GM19397 (cell line): ENCODE measurements around the gene APEH.
A peak's percentile ranks its signal among the peaks of the same experiment; 100 is the strongest.

Experiments used
- ATAC-seq: cut with Tn5 transposase; IDR thresholded peaks from one replicate; pipeline ENCODE4 v1.9.1; 2021; ENCODE audit warnings: mild to moderate bottlenecking, moderate library complexity; ENCODE audit not compliant: unreplicated experiment

APEH gene

DNA sequence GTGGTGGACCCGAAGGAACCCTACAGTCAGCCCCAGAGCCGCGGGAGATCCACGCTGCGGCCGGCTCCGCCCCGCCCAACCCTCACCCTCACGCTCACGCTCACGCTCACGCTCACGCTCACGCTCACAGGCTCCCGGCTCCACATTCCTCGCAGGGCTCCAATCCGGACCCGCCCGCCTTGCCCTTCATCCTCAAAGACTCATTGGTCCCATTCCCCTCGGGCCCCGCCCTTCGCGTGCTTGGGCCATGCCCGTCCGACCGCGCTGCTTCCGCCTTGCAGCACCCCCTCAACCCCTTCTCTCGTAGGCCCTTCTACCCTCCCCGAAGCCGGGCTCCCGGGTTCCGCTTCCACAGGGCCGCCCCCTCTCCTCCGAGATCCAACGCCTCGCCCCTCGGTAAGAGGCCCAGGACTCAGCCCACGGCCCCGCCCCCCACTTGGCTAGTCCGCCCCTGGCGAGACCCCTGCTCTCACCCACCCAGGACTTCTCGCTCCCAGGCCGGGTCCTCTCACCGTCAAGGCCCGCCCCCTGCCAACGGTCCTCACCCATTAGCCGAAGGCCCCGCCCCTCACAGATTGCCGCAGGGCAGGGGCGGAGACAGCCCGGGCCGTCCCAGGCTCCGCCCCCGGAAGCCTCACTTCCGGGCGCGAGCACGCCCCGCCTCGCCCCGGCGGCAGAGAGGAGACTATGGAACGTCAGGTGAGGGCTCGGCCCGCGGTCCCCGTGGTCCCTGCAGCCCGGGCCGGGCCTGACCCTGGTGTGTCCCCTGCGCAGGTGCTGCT is at the start of gene APEH:
APEH (plus strand) TSS at position 637 of the 782 bp plus-strand sequence; CDS start at position 688, 51 bp downstream.
- ATAC-seq = peak; percentile 79

- ATAC-seq = no peak
Measured at GRCh38 chr3:49625071-49625470, 49.1 kb upstream of the APEH start.

GRCh38 chr3:49626101-49626581 is 48.0 kb upstream of the APEH start:
- ATAC-seq = no peak

- ATAC-seq = no peak
Measured at GRCh38 chr3:49626796-49627195, 47.4 kb upstream of the APEH start.

DNA sequence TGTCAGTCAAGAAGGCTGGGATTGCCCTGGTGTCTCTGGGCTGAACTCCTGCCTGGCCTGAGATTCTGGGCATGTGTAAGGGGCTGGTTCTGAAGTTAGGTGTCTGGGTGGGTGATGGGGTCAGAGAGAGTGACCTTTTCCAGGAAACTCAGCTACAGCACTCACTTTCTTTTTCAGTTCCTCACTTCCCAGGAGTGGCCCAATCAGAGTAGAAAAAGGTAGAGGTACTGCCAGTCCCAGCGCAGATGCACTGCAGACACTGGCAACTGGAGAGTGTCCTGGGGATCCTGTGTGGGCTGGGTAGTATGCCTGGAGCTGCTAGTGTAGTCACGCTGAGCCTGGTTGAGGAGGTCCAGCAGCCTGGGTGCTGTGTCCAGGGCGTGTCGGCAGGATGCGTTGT is 46.5 kb upstream of the APEH start:
- ATAC-seq = no peak

GRCh38 chr3:49628249-49628648 is 45.9 kb upstream of the APEH start:
- no peak for ATAC-seq

DNA sequence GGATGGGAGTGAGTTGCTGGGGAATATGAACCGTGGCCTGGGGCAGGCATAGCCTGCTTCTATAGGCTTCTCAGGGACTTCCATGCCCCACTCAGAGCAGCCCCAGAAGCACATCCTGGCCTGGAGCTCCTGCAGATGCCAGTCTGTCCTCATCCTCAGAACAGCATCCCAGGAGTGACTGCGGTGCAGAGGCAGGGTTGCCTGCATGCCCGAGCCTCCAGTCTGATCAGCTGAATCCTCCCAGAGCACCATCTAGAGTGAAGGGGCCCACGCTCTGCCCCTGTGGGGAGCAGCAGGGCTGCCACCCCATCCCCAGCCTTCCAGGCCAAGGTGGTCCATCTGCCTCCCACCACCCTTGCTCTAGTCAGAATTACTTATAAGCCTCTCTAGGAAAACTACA is 44.7 kb upstream of the APEH start:
- no peak for ATAC-seq

- ATAC-seq = no peak
Measured at GRCh38 chr3:49629866-49630265, 44.3 kb upstream of the APEH start.

GRCh38 chr3:49630784-49631183 is 43.4 kb upstream of the APEH start:
- ATAC-seq = no peak

DNA sequence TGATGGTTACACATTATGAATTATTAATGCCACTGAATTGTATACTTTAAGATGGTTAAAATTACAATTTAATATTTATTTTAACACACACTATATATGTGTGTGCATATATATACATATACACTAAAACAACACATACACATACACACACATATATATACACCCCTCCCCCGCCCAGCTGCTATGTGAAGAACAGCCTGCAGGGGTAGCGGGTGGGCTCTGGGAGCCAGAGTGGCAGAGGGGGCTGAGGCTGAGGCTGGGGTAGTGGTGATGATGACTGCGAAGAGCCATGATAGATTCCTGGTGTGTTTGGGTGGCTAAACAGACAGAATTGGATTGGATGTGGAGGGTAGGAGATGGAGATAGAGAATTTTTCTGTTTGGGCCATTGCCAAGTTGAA is 39.4 kb upstream of the APEH start:
- no peak for ATAC-seq

- ATAC-seq = no peak
Measured at GRCh38 chr3:49636883-49637609, 37.1 kb upstream of the APEH start.

DNA sequence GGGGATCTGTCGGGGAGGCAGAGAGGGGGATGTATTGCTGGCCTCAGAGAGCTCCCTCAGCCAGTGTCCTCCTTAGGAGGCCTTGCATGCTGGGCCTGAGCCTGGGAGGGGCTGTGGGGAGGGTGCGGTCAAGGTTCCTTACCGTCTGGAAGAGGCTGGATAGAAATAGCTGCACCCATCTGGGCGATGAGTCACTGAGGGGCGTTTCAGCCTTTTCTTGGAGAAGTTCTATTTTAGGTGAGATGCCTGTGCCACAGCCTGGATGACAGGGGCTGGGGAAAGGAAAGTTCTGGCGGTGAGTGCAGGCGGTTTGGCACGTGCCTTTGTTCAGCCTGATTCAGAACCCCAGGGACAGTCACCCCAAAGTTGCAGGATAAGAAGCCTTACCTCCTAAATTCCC is 35.7 kb upstream of the APEH start:
- no peak for ATAC-seq

DNA sequence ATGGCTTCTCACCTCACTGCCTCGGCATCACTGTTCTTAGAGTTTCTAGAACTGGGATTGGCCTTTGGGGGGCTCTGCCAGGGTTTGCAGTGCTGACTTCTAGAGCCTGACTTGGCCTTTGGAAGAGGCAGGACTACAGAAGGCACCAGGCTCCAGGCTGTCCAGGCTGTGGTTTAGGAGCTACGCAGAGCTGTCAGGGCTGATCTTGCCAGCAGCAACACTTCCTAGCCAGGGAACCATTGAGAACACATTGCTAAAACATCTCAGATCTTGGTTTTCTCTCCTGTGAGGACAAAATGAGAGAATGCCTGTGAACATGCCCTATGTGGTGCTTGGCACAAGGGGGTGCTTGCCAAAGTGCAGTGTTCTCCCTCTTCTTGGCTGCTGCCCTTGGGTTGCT is 34.6 kb upstream of the APEH start:
- ATAC-seq = no peak

- ATAC-seq = no peak
Measured at GRCh38 chr3:49641292-49641691, 32.9 kb upstream of the APEH start.

- ATAC-seq = no peak
Measured at GRCh38 chr3:49641921-49642707, 32.0 kb upstream of the APEH start.

DNA sequence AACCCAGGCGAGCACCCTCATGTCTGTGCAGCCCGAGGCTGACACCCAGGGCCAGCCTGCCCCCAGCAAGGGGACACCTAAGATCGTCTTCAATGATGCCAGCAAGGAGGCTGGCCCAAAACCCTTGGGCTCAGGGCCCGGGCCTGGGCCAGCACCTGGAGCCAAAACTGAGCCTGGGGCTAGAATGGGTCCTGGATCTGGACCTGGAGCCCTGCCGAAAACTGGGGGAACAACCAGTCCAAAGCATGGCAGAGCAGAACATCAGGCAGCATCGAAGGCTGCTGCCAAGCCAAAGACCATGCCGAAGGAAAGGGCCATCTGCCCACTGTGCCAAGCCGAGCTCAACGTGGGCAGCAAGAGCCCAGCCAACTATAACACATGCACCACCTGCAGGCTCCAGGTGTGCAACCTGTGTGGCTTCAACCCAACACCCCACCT is 31.4 kb upstream of the APEH start:
- no peak for ATAC-seq

GRCh38 chr3:49644684-49645083 is 29.5 kb upstream of the APEH start:
- no peak for ATAC-seq

- no peak for ATAC-seq
Measured at GRCh38 chr3:49646236-49646635, 27.9 kb upstream of the APEH start.

DNA sequence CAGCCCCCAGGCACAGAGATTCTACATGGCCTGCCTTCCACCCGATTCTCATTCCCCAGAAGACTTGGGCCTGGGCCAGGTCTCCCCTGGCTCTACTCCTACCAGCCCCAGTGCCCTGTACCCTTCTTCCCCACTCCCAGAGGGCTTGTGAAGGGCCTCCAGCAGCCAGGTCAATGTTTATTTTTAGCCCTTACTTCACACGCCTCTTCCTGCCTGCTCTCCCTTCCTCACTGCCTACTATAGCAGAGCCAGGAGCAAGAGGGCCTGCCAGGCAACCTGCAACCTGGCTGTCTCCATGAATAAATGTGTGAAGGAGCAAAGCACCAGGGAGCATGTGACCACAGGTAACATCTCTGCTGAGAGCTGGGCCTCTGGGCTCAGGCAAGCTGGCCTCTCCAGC is 26.4 kb upstream of the APEH start:
- ATAC-seq = no peak

DNA sequence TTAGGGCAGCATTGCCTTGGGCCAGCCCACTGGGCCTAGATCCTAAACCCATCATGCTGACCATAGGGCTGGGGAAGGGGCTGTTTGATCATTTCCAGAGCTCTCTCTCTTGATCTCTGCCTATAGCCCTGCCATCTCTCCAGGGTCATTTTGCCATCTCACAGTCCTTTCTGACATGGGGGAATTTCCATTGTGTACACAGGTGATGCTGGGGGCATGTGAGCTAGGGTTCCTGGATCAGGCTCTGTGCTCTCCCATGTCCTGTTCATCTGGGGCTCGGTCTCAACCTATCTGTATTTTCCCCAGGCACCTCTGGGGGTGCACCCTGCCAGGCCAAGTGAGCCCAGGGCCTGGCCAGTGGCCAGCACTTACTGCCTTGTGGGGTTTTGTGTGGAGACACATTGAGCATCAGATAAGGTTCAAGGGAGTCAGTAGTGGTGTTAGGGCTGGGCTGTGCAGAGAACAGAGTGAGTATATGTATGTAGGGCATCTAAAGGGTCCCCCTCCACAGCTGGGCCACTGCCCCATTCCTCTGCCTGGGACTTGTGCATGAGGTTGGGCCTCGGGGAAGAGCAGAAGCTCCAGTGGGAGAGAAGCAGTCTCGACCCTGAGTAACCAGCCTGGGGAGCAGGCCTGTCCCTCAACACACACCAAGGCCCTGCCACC is 25.7 kb upstream of the APEH start:
- ATAC-seq = no peak

DNA sequence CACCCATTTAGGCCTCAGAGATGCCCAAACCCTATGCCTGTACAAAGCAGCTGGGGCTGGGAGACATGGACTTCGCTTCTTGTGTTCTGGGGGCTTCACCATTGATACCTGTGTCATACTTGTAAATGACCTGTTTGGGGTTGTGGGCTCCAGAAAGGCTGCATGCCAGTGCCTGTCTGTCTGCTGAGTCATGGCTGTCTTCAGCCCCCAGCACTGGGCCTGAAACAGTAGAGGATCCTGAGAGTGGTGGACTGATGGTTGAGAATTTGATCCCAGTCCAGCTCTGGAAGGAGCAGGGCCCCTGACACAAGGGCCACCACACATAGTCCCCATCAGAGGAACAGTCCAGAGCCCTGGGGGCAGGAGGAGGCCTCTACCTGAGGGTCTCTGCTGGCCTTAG is 24.6 kb upstream of the APEH start:
- ATAC-seq = no peak
